Natural killer cell (primary cell): ENCODE data around the gene ARMC3. TPM values are rescaled to one million over a fixed set of nuclear protein-coding genes. Genes with fewer than 3 reads are reported as not detected.

ENCODE experiments used
- ATAC-seq, 3 donors: fragments of 150-1000 bp in 2 of 3; fragments of 200-7000 bp in 1 of 3; cut with Tn5 transposase; 1 replicate in 1 of 3; 2 replicates in 2 of 3; pipeline ENCODE4 v1.10.0; 2021; ENCODE audit warnings: mild to moderate bottlenecking in 2 of 3, moderate library complexity in 2 of 3
- DNase-seq, 2 donors: peaks; one replicate each; pipeline versions ENCODE4 v3.0.0 to v3.0.0-alpha.2; 2013 to 2021; ENCODE audit warnings: mixed read lengths in 1 of 2
- H3K27ac ChIP-seq: one replicate; pipeline ENCODE4 v1.5.1; 2013; ENCODE audit warnings: mild to moderate bottlenecking, low read length
- H3K27me3 ChIP-seq: one replicate; pipeline ENCODE4 v1.6.1; 2013; ENCODE audit warnings: low read length; ENCODE audit not compliant: control insufficient read depth, insufficient read depth
- H3K36me3 ChIP-seq: one replicate; pipeline ENCODE4 v1.6.1; 2013; ENCODE audit warnings: low read length; ENCODE audit not compliant: control insufficient read depth, insufficient read depth
- H3K4me1 ChIP-seq: one replicate; pipeline ENCODE4 v1.6.1; 2013; ENCODE audit warnings: low read length; ENCODE audit not compliant: control insufficient read depth, insufficient read depth
- H3K4me3 ChIP-seq: one replicate; pipeline ENCODE4 v1.5.1; 2013; ENCODE audit warnings: low read length
- H3K9me3 ChIP-seq: one replicate; pipeline ENCODE4 v1.6.1; 2013; ENCODE audit warnings: low read length; ENCODE audit not compliant: control insufficient read depth, insufficient read depth
- H3K27ac Mint-ChIP-seq, 2 donors: one replicate each; pipeline ENCODE4 v1.8.0; 2022; ENCODE audit warnings: mild to moderate bottlenecking in 2 of 2, mixed read lengths in 2 of 2, moderate library complexity in 1 of 2
- H3K27me3 Mint-ChIP-seq, 2 donors: one replicate each; pipeline ENCODE4 v1.8.0; 2022; ENCODE audit warnings: low read depth in 2 of 2, mixed read lengths in 2 of 2
- H3K36me3 Mint-ChIP-seq: one replicate; pipeline ENCODE4 v1.8.0; 2022; ENCODE audit warnings: mixed read lengths
- H3K4me1 Mint-ChIP-seq, 2 donors: one replicate each; pipeline ENCODE4 v1.8.0; 2022; ENCODE audit warnings: mixed read lengths in 2 of 2
- H3K4me3 Mint-ChIP-seq: one replicate; pipeline ENCODE4 v1.8.0; 2022; ENCODE audit warnings: mild to moderate bottlenecking, moderate library complexity, mixed read lengths
- H3K9me3 Mint-ChIP-seq, 2 donors: one replicate each; pipeline ENCODE4 v1.8.0; 2022; ENCODE audit warnings: mixed read lengths in 2 of 2
- WGBS: methylation state at CpG from one replicate; pipeline ENCODE4 v1.1.7; 2013; ENCODE audit warnings: missing lambda C conversion rate; ENCODE audit not compliant: insufficient coverage; 5-methylcytosine and 5-hydroxymethylcytosine counted together
- intact Hi-C: fragments of 100-400 bp; cut with micrococcal nuclease; formaldehyde crosslinking; loops from one replicate; pipeline ENCODE4 v1.14.2; 2022
- total RNA-seq, 4 donors: library from RNA; stranded (reverse); fragments of 120-200 nt in 1 of 4; gene quantifications; one replicate each; pipeline versions ENCODE4 v1.2.3 to v1.2.4, GENCODE V29; 2013 to 2022
- TF ChIP-seq, protein P1 (sequence below): fragments of 200-600 bp; IDR thresholded peaks from one replicate; pipeline ENCODE4 v1.8.0; 2022; ENCODE audit warnings: antibody characterized with exemption

The ARMC3 gene
- total RNA-seq, 3 donors from 2014 or later (not counting 1 experiment from before 2014, with no cell fraction given), result 0.65 to 0.68 TPM; not detected in 1

DNA sequence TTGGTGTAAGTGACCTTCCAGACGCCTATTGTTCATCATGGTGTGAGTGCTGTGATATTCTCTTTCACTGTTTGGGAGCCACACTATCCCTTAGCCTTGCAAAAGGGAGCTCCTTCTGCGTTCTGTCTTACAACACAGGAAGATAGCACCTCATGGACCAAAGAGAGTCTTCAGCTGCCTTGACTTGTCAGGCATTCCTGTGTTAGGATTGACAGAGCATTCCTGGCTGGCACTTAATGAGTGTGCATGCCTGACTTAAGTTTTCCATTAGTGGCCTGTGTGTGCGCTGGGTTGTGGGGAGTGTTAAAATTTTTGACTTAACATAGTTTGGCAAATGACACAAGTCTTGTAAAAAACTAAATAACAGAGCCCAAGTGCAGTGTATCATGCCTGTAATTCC lies 145.7 kb downstream of the ARMC3 start:
- H3K36me3 ChIP-seq, result no peaks in the 10 kb centered on the region
- Mint-ChIP-seq H3K27ac (no peak overlapping the region), H3K4me3 (no peak overlapping the region), H3K36me3 (no peaks in the 10 kb centered on the region), H3K27me3 (peaks cover 8 to 13% of the 10 kb centered on the region in 2 donors), H3K4me1 (no peaks in the 10 kb centered on the region), H3K9me3 (no peaks in the 10 kb centered on the region)
- 90% methylated on average over 3 of the region's 3 CpGs for WGBS
- TF ChIP-seq, protein P1, sequence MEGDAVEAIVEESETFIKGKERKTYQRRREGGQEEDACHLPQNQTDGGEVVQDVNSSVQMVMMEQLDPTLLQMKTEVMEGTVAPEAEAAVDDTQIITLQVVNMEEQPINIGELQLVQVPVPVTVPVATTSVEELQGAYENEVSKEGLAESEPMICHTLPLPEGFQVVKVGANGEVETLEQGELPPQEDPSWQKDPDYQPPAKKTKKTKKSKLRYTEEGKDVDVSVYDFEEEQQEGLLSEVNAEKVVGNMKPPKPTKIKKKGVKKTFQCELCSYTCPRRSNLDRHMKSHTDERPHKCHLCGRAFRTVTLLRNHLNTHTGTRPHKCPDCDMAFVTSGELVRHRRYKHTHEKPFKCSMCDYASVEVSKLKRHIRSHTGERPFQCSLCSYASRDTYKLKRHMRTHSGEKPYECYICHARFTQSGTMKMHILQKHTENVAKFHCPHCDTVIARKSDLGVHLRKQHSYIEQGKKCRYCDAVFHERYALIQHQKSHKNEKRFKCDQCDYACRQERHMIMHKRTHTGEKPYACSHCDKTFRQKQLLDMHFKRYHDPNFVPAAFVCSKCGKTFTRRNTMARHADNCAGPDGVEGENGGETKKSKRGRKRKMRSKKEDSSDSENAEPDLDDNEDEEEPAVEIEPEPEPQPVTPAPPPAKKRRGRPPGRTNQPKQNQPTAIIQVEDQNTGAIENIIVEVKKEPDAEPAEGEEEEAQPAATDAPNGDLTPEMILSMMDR, result no peak
- H3K27me3 ChIP-seq, result no peaks in the 10 kb centered on the region
- intact Hi-C loops, result no loop called here
- H3K4me1 ChIP-seq, result no peaks in the 10 kb centered on the region
- no peak overlapping the region for H3K4me3 ChIP-seq
- no peak for DNase-seq
- H3K27ac ChIP-seq, result no peak overlapping the region
- no peaks in the 10 kb centered on the region for H3K9me3 ChIP-seq
- ATAC-seq, result no peak

DNA sequence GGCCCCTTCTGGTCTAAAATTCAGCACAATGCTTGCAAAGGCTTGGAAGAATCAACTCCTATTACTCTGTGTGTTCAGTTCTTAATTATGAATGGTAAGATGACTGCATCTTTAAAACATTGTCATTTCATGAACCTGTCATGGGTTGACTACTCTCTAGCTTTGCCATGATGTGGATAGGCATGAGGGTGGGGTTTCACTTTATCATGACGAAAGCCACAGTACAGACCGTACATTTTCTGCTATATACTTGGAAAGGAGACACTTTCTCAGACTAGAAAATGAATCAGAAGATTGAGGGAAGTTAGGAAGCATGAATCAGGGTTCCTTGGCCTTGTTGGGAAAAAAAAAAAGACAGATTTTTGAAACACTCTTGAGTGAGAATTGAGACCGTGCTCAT lies 147.8 kb downstream of the ARMC3 start:
- H3K4me3 Mint-ChIP-seq, result no peak overlapping the region
- WGBS, result 94% methylated on average over 3 of the region's 3 CpGs

DNA sequence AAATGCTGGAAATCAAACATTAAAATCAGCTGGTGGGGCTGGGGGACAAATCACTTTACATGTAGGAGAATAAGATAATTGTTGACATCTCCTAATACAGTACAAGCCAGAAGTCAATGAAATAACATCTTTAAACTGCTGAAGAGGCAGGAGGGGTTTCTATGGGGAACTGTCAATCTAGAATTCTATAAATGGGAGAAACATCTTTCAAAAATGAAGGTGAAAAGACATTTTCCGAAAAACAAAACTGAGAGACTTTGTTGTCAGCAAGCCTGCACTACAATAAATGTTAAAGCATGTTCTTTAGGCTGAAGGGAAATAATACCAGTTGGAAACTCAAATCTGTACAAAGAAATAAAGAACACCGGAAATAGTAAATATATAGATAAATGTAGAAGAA lies 150.3 kb downstream of the ARMC3 start:
- Histone ChIP-seq H3K4me1 (no peaks in the 10 kb centered on the region), H3K27ac (no peak overlapping the region), H3K4me3 (no peak overlapping the region), H3K27me3 (no peaks in the 10 kb centered on the region), H3K9me3 (no peaks in the 10 kb centered on the region), H3K36me3 (no peaks in the 10 kb centered on the region)
- 100% methylated on average over 1 of the region's 2 CpGs for WGBS
- TF ChIP-seq, protein P1, result no peak
- H3K4me3 Mint-ChIP-seq, result no peak overlapping the region
- ATAC-seq (no peak), DNase-seq (no peak)
- no peaks in the 10 kb centered on the region for H3K36me3 Mint-ChIP-seq
- H3K9me3 Mint-ChIP-seq, result no peaks in the 10 kb centered on the region
- H3K27ac Mint-ChIP-seq, result no peak overlapping the region
- H3K4me1 Mint-ChIP-seq, result no peaks in the 10 kb centered on the region
- peaks cover 24 to 48% of the 10 kb centered on the region in 2 donors for H3K27me3 Mint-ChIP-seq
- intact Hi-C loops, result no loop called here

More for the DNA sequence above, 147.8 kb downstream of the ARMC3 start:
- Mint-ChIP-seq H3K9me3 (no peaks in the 10 kb centered on the region), H3K27ac (no peak overlapping the region), H3K27me3 (peaks cover 24% of the 10 kb centered on the region in 2 donors), H3K4me1 (no peaks in the 10 kb centered on the region), H3K36me3 (no peaks in the 10 kb centered on the region)
- H3K27ac ChIP-seq, result no peak overlapping the region
- ATAC-seq (no peak), DNase-seq (no peak)
- intact Hi-C loops, result no loop called here
- no peaks in the 10 kb centered on the region for H3K4me1 ChIP-seq
- no peaks in the 10 kb centered on the region for H3K36me3 ChIP-seq
- no peaks in the 10 kb centered on the region for H3K27me3 ChIP-seq
- TF ChIP-seq, protein P1, result no peak
- H3K4me3 ChIP-seq, result no peak overlapping the region
- no peaks in the 10 kb centered on the region for H3K9me3 ChIP-seq

DNA sequence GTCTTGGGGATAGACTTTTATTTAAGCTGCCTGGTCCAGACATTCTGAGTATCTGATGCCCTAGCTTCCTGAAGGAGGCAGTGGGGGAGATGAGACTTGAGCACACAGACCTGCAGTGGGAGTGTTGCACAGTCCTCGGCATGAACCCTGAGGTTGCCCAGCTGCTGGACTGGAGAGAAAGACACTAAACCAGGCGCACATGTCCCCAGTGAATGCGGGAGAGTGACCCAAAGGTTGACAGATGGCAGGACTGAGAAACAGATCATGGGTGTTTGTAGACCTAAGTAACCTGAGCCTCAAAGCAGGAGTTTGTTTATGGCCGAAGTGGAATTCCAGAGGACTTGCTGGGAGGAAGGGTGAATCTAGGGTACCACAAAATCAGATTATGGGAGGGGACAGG lies 151.8 kb downstream of the ARMC3 start:
- intact Hi-C loops, result no loop called here
- Histone ChIP-seq H3K4me3 (no peak overlapping the region), H3K9me3 (no peaks in the 10 kb centered on the region), H3K4me1 (no peaks in the 10 kb centered on the region), H3K36me3 (no peaks in the 10 kb centered on the region), H3K27ac (no peak overlapping the region), H3K27me3 (no peaks in the 10 kb centered on the region)
- no peaks in the 10 kb centered on the region for H3K4me1 Mint-ChIP-seq
- peaks cover 0 to under 1% of the 10 kb centered on the region in 2 donors for H3K9me3 Mint-ChIP-seq
- TF ChIP-seq, protein P1, result no peak
- WGBS, result 85% methylated on average over 4 of the region's 4 CpGs
- H3K4me3 Mint-ChIP-seq, result no peak overlapping the region
- H3K27me3 Mint-ChIP-seq, result peaks cover 27 to 59% of the 10 kb centered on the region in 2 donors
- H3K36me3 Mint-ChIP-seq, result no peaks in the 10 kb centered on the region
- DNase-seq (no peak), ATAC-seq (no peak)
- no peak overlapping the region for H3K27ac Mint-ChIP-seq
